Spleen (tissue), 11 donors: ENCODE results near the gene TMEM86B. TPM values are rescaled to one million over a fixed set of nuclear protein-coding genes. Genes with fewer than 3 reads are reported as not detected.

Experiments used
- DNase-seq: peaks from one replicate; pipeline ENCODE4 v3.0.0-alpha.2; 2020
- H3K27ac ChIP-seq, 8 donors: fragments of 200-600 bp; sonication (generic) in 7 of 8; 1 replicate in 4 of 8; 2 replicates in 4 of 8; pipeline versions ENCODE4 v1.5.0 to v1.8.0; 2016 to 2021; ENCODE audit warnings: inconsistent platforms in 4 of 8, mild to moderate bottlenecking in 4 of 8, moderate library complexity in 1 of 8
- H3K27me3 ChIP-seq, 7 donors: fragments of 200-600 bp; sonication (generic) in 6 of 7; replicated peaks in 1 of 7; 1 replicate in 4 of 7; 2 replicates in 3 of 7; pipeline versions ENCODE4 v1.5.0 to v1.8.0; 2016 to 2021; ENCODE audit warnings: inconsistent platforms in 3 of 7, mild to moderate bottlenecking in 1 of 7
- H3K36me3 ChIP-seq, 6 donors: fragments of 200-600 bp; sonication (generic) in 5 of 6; 1 replicate in 4 of 6; 2 replicates in 2 of 6; pipeline versions ENCODE4 v1.5.0 to v1.8.0; 2016 to 2021; ENCODE audit warnings: inconsistent platforms in 2 of 6
- H3K4me1 ChIP-seq, 6 donors: fragments of 200-600 bp; sonication (generic) in 5 of 6; 1 replicate in 3 of 6; 2 replicates in 3 of 6; pipeline versions ENCODE4 v1.5.0 to v1.8.0; 2016 to 2021; ENCODE audit warnings: inconsistent platforms in 3 of 6
- H3K4me3 ChIP-seq, 8 donors: fragments of 200-600 bp; sonication (generic) in 7 of 8; 1 replicate in 4 of 8; 2 replicates in 4 of 8; pipeline versions ENCODE4 v1.5.0 to v1.8.0; 2016 to 2021; ENCODE audit warnings: inconsistent platforms in 4 of 8, mild to moderate bottlenecking in 4 of 8, moderate library complexity in 2 of 8
- H3K9me3 ChIP-seq, 8 donors: fragments of 200-600 bp; sonication (generic) in 7 of 8; 1 replicate in 4 of 8; 2 replicates in 4 of 8; pipeline versions ENCODE4 v1.5.0 to v1.8.0; 2016 to 2021; ENCODE audit warnings: inconsistent platforms in 4 of 8
- CTCF ChIP-seq, 11 experiments: fragments of 200-600 bp in 7 of 11; fragments of 450-650 bp in 4 of 11; sonication (generic) in 4 of 11; IDR thresholded peaks in 8 of 11; conservative IDR thresholded peaks in 3 of 11; 1 replicate in 7 of 11; 2 replicates in 4 of 11; pipeline versions ENCODE4 v1.4.0 to v1.8.0; 2016 to 2021; ENCODE audit warnings: antibody characterized with exemption in 11 of 11, inconsistent platforms in 4 of 11, mild to moderate bottlenecking in 1 of 11
- POLR2A ChIP-seq, 3 donors: fragments of 450-650 bp; IDR thresholded peaks; one replicate each; pipeline ENCODE4 v1.5.1; 2017; ENCODE audit warnings: antibody characterized with exemption in 3 of 3, mild to moderate bottlenecking in 1 of 3
- POLR2AphosphoS5 ChIP-seq, 3 donors: sonication (generic); formaldehyde crosslinking; IDR thresholded peaks; one replicate each; pipeline ENCODE4 v1.5.1; 2017; ENCODE audit warnings: antibody characterized with exemption in 3 of 3
- WGBS, 5 donors: extraction: QIAGEN DNeasy Blood & Tissue Kit in 3 of 5; methylation state at CpG; one replicate each; pipeline versions ENCODE4 v1.1.5 to v1.1.7; 2013 to 2018; 5-methylcytosine and 5-hydroxymethylcytosine counted together
- intact Hi-C: fragments of 100-400 bp; cut with DNase I; formaldehyde crosslinking; loops from one replicate; pipeline ENCODE4 v1.15.0; 2023; ENCODE audit warnings: low total_unique reads
- polyA plus RNA-seq, 3 donors: library from polyadenylated mRNA; stranded (reverse); fragments of 200-250 nt; gene quantifications; one replicate each; pipeline ENCODE4 v1.2.1, GENCODE V29; 2013
- total RNA-seq, 7 donors: library from RNA; depleted of rRNA in 3 of 7; stranded (reverse); fragments of >200 nt in 3 of 7; fragmentation: NEBNext Ultra II Directional in 4 of 7; extraction: Animal tissue kit (Norgen Biotek cat#: 25700) in 4 of 7; gene quantifications; one replicate each; pipeline versions ENCODE4 v1.1.0 to v1.2.1, GENCODE V29; 2016 to 2021
- donor health status: healthy with polysubstance abuse.
- donor health status: DM: no; HTN: no; CAD: no; lungs with moderate emphysema.
- donor health status: DM: no; HTN: no; CAD: no.
- donor health status: Bipolar disorder and iron deficiency.
- donor health status: healthy.
- donor health status: DM: no; HTN: no; CAD: no.
- donor health status: DM: yes; HTN: yes; CAD: no.

Gene TMEM86B
- total and polyA plus RNA-seq, 10 donors = 7.5 to 31.5 (median 10.5) TPM

- DNase-seq = peak; percentile 87
- intact Hi-C loops = loop anchor here (10.0 kb wide), 1 partner anchor 71 kb away; the partner anchor contains the start of gene SYT5
- Histone ChIP-seq H3K9me3 (no peaks in the 10 kb centered on the region), H3K4me3 (peak overlapping the region; percentile 22 to 96 (median 90)), H3K36me3 (no peaks in the 10 kb centered on the region), H3K4me1 (peaks cover 66 to 88% (median 83%) of the 10 kb centered on the region in 6 donors), H3K27ac (peak overlapping the region; percentile 84 to 98 (median 96)), H3K27me3 (no peaks in the 10 kb centered on the region)
- WGBS, 5 donors = 23 to 32% (median 24%) methylated on average over 16 to 17 of the region's 17 CpGs
- TF ChIP-seq POLR2A (IDR thresholded peaks at IDR 0.05) (no peak), POLR2AphosphoS5 (IDR thresholded peaks at IDR 0.05) (peak; percentile 43 to 72 (median 58))
Measured at GRCh38 chr19:55255618-55256423, 27.3 kb upstream of the TMEM86B start.

GRCh38 chr19:55254625-55254977 lies 26.0 kb upstream of the TMEM86B start:
- WGBS, 5 donors = 7 to 16% (median 8%) methylated on average over 5 to 6 of the region's 6 CpGs
- no peak for DNase-seq
- peaks cover 69 to 90% (median 87%) of the 10 kb centered on the region in 6 donors for H3K4me1 ChIP-seq
- TF ChIP-seq POLR2A (IDR thresholded peaks at IDR 0.05) (no peak), POLR2AphosphoS5 (IDR thresholded peaks at IDR 0.05) (peak in 1 of 3 donors; percentile 0)
- H3K27me3 ChIP-seq = no peaks in the 10 kb centered on the region
- H3K9me3 ChIP-seq = no peaks in the 10 kb centered on the region
- peak overlapping the region; percentile 22 to 96 (median 90) for H3K4me3 ChIP-seq
- intact Hi-C loops = loop anchor here (10.0 kb wide), 1 partner anchor 70 kb away; the partner anchor contains the start of gene SYT5
- H3K27ac ChIP-seq = peak overlapping the region; percentile 84 to 98 (median 96)
- H3K36me3 ChIP-seq = peaks cover 0 to 9% (median 0%) of the 10 kb centered on the region in 6 donors

GRCh38 chr19:55253842-55254624 lies 25.5 kb upstream of the TMEM86B start:
- H3K9me3 ChIP-seq = no peaks in the 10 kb centered on the region
- WGBS, 5 donors = 5 to 23% (median 11%) methylated on average over 20 to 23 of the region's 23 CpGs
- DNase-seq = peak; percentile 94
- H3K27ac ChIP-seq = peak overlapping the region; percentile 84 to 98 (median 96)
- TF ChIP-seq CTCF (IDR thresholded peaks at IDR 0.05 in 8 of 11, conservative IDR thresholded peaks at IDR 0.05 in 3 of 11) (peak in 2 of 11 experiments; percentile 9 to 30), POLR2A (IDR thresholded peaks at IDR 0.05) (no peak), POLR2AphosphoS5 (IDR thresholded peaks at IDR 0.05) (peak; percentile 60 to 76 (median 61))
- H3K4me3 ChIP-seq = peak overlapping the region; percentile 22 to 96 (median 90)
- intact Hi-C loops = loop anchor here (10.0 kb wide), 1 partner anchor 69 kb away; the partner anchor contains the start of gene SYT5
- peaks cover 68 to 91% (median 89%) of the 10 kb centered on the region in 6 donors for H3K4me1 ChIP-seq
- peaks cover 0 to 15% (median 0%) of the 10 kb centered on the region in 6 donors for H3K36me3 ChIP-seq
- H3K27me3 ChIP-seq = no peaks in the 10 kb centered on the region

GRCh38 chr19:55252760-55253663 lies 24.4 kb upstream of the TMEM86B start:
- Histone ChIP-seq H3K9me3 (no peaks in the 10 kb centered on the region), H3K27me3 (no peaks in the 10 kb centered on the region), H3K4me1 (peaks cover 68 to 100% (median 98%) of the 10 kb centered on the region in 6 donors), H3K36me3 (peaks cover 0 to 23% (median 0%) of the 10 kb centered on the region in 6 donors), H3K4me3 (peak overlapping the region in 7 of 8 donors; percentile 43 to 96 (median 91)), H3K27ac (peak overlapping the region; percentile 84 to 98 (median 96))
- DNase-seq = peak; percentile 75
- WGBS, 5 donors = 58 to 70% (median 61%) methylated on average over 21 of the region's 21 CpGs
- intact Hi-C loops = loop anchor here (10.0 kb wide), 1 partner anchor 68 kb away; the partner anchor contains the start of gene SYT5
- TF ChIP-seq POLR2AphosphoS5 (IDR thresholded peaks at IDR 0.05) = no peak
- no peak for TF ChIP-seq POLR2A (IDR thresholded peaks at IDR 0.05)
- TF ChIP-seq CTCF (IDR thresholded peaks at IDR 0.05 in 8 of 11, conservative IDR thresholded peaks at IDR 0.05 in 3 of 11) = no peak
